ENCODE measurements around the gene LTC4S.

DNA sequence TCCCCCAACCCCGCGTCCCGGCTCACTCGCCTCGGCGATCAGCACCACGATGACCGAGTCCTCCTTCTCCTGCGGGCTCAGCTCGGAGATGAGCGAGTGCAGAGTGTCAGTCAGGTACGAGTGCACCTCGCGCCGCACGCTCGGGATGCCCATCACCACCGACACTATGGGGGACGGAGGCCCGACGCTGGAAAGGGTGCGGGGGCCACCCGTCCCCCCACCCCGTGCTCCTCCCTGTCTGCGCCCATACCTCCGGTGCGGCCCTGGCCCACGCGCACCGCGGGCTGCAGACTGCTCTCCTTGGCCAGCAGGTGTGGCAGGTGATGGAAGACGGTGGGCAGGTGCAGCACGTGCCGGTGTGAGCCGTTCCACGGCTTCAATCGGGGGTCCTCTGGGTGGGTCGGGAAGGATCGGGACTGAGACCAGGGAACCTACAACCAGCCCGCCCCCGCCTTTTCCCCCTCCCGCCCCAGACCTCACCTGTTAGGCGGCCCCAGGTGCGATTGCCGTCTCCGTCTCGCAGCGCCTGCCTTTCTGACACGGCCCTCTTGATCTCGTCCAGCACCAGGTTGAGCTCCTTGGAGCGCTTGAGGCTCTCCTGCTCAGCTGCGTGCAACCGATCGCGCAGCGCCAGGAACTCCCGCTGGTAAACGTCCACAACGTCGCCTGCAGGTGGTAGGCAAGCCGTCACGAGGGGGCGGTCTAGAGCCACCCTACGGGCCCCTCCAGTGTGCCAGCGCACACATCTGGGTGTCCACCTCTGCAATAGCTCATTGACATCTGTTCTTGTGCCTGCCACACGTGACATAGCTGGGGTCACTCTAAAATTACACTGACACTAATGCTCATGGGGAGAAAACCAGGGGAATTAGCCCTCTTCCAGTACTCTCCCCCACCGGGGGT lies 7.8 kb downstream of the LTC4S start:
- TF ChIP-seq CTCF (IDR thresholded peaks at IDR 0.05; ENCODE audit: low read depth, low read length, missing input control) (peak; percentile 69), MAX (IDR thresholded peaks at IDR 0.05) (no peak), GABPA (IDR thresholded peaks at IDR 0.05 in 1 of 2, conservative IDR thresholded peaks at IDR 0.05 in 1 of 2) (no peak), YY1 (IDR thresholded peaks at IDR 0.05) (no peak), JUND (IDR thresholded peaks at IDR 0.05) (no peak), RAD21 (IDR thresholded peaks at IDR 0.05) (peak; percentile 85 to 88), TAF1 (conservative IDR thresholded peaks at IDR 0.05) (no peak), REST (IDR thresholded peaks at IDR 0.05) (no peak), SP1 (IDR thresholded peaks at IDR 0.05) (no peak), ATF3 (IDR thresholded peaks at IDR 0.05) (no peak), HNF4G (IDR thresholded peaks at IDR 0.05) (no peak), NR2F2 (IDR thresholded peaks at IDR 0.05) (no peak), RXRA (IDR thresholded peaks at IDR 0.05) (peak in 1 of 2 donors; percentile 42), EGR1 (IDR thresholded peaks at IDR 0.05; ENCODE audit: low read depth in 2 of 2) (no peak)
